Measurements from ENCODE around the gene NFAT5.

Gene NFAT5

DNA sequence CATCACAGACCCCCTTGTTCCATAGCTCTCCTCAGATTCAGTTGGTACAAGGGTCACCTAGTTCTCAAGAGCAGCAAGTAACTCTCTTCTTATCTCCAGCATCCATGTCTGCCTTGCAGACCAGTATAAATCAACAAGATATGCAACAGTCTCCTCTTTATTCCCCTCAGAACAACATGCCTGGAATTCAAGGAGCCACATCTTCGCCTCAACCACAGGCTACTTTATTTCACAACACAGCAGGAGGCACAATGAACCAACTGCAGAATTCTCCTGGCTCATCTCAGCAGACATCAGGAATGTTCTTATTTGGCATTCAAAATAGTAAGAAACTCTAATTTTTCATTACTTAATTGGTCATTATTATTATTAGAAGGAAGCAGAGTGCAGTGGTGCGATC is 128.2 kb downstream of the NFAT5 start:
- in situ Hi-C loops (cut with HindIII; ENCODE audit: low sequenced_read_pairs) = no loop called here

DNA sequence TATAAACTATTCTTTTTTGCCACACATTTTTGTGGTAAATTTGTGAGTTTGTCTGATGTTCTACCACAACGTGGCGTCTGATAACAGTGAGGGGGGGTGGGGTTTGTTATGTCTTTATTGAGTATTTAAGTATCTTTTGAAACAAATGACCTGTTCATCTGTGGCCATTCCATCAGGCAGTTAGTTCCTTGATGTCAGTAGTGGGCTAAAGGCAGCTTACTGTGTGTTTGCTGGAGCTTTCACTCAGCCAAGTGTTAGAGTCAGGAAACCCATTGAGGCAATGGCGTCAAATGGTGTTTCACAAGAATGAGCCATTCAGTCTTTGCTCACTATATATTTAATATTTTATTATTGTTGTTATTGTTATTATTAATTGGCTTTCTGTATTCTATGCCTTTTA is 132.6 kb downstream of the NFAT5 start:
- in situ Hi-C loops (cut with HindIII; ENCODE audit: low sequenced_read_pairs) = no loop called here

DNA sequence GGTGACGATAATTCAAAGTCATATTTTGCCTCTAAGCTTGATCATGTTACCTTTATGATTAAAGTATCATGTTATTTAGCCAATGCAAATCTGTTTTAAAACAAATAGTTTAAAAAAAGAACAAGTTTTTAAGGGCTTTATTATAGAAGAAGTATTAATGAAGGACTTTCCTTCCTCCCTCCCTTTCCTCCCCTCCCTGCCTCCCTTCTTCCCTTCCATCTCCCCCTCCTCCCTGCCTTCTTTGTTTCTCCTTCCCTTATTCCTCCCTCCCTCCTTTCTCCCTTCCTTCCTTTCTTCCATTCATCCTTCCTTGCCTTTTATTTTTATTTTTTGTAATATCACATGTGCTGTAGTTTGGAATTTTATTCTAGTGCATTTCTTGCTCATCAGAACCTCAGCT is 134.1 kb downstream of the NFAT5 start:
- in situ Hi-C loops (cut with HindIII; ENCODE audit: low sequenced_read_pairs) = no loop called here

DNA sequence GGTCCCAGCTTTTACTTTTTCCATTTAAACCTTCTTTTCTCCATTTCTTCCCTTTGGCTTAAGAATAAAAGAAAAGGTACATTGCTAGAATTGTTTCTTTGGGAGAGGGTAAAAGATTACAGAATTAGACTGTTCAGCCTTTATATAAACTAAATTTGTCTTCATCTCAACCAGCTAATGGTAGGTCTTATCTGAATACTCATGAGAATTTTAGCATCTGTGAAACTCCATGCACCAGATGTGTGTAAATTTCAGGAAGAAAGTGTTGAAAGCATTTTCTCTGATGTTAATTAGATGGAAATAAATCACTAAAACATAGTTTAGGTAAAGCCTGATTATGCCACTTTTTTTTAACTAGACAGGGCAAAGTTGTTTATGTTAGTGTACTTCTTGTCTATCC is 135.7 kb downstream of the NFAT5 start:
- in situ Hi-C loops (cut with HindIII; ENCODE audit: low sequenced_read_pairs) = no loop called here

DNA sequence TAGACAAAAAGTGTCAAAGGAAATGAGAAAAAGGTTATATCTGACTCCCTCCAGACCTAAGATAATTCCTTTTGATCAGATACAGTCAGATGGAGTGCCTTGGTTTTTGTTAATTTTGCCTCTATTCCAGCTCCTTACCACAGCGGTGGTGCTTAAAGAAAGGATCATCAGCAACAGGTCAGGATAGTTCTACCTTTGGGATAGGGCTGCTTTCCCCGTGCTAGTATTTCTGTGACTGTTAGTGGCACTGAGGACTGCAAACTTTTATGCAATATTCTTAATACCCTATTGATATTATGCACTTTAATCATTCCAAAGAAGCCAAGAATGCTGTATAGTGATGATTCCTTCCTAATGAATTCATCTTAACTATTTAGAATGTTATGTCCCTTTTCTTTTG is 136.1 kb downstream of the NFAT5 start:
- in situ Hi-C loops (cut with HindIII; ENCODE audit: low sequenced_read_pairs) = no loop called here

DNA sequence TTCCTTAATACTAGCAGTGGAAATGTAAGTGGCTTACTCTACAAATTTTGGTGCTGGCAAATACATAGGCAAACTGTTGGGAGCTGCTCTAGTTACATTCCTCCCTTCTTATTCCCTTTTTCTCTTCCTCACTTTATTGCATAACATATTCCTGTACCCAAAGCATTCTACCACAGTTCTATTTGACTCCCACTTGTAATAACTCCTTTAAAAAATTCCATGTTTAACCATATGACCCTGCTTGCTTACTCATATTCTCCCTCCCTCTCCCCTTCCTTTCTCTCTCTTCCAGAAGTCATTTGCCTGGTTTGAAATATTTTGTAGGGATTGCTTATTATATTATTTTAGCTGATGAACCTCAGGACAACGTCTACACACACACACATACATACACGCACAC is 137.9 kb downstream of the NFAT5 start:
- in situ Hi-C loops (cut with HindIII; ENCODE audit: low sequenced_read_pairs) = no loop called here

DNA sequence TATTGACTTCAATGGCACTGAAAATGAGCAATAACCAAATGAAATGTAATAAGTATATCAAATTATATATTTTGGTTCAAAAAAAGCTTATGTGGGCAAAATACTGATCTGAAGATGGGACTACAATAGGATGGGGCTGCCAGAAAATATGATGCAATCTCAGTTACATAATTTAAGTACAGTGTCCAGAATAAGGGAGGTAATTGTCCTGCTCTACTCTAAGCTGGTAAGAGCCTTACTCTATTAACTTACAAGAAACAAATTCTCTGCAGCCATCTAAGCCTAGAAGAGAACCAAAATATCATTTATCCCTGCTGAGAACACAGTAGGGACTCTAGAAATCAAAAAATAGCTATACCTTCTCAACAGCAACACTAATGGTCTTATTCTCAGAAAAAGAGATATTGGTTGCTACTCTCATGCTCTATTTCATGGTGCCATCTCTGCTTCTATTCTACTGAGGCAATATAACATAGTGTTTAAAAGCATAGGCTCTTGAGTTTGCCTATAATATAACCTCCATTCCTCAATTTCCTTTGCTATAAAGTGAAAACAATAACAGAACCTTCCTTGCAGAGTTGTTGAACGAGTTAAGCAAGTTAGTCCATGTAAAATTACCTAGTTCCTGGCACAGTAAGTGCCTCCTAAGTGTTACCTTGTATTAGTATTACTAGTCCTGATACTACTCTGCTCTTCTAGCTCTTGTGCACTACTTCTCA is 140.6 kb downstream of the NFAT5 start:
- in situ Hi-C loops (cut with HindIII; ENCODE audit: low sequenced_read_pairs) = no loop called here

DNA sequence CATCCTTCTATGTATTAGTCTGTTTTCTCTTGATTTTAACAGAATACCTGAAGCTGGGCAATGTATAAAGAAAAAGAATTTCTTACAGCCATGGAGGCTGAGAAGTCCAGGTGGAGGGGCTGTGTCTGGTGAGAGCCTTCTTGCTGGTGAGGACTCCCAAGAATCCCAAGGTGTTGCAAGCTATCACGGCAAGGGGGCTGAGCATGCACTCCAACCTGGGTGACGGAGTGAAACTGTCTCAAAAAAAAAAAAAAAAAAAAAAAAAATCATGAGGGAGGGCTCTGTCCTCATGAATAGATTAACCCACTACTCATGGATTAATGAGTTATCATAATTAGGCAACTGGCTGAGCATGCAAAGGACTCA is 141.2 kb downstream of the NFAT5 start:
- in situ Hi-C loops (cut with HindIII; ENCODE audit: low sequenced_read_pairs) = no loop called here

DNA sequence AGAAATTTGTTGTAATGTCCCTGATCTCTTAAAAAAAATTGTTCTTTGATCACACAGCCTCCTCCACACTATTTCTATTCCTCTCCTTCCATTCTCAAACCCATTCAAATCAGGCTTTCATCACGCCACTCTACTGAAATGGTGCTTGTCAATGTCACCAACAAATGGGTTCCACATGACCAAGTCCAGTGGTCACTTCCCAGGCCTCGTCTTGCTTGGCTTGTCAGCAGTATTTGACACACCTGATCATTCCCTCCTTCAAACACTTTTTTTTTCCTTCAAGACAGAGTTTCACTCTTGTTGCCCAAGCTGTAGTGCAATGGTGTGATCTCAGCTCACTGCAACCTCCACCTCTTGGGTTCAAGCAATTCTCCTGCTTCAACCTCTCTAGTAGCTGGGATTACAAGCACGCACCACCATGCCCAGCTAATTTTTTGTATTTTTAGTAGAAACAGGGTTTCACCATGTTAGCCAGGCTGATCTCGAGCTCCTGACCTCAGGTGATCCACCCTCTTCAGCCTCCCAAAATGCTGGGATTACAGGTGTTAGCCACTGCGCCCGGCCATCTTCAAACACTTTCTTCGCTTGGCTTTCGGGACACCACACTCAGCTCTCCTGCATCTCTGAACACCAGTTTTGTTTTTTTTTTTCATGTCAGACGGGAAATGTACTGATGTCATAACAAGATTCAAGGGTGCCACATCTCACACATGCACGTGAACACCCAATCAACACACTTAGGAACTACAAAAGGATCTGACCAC is 142.3 kb downstream of the NFAT5 start:
- in situ Hi-C loops (cut with HindIII; ENCODE audit: low sequenced_read_pairs) = no loop called here

DNA sequence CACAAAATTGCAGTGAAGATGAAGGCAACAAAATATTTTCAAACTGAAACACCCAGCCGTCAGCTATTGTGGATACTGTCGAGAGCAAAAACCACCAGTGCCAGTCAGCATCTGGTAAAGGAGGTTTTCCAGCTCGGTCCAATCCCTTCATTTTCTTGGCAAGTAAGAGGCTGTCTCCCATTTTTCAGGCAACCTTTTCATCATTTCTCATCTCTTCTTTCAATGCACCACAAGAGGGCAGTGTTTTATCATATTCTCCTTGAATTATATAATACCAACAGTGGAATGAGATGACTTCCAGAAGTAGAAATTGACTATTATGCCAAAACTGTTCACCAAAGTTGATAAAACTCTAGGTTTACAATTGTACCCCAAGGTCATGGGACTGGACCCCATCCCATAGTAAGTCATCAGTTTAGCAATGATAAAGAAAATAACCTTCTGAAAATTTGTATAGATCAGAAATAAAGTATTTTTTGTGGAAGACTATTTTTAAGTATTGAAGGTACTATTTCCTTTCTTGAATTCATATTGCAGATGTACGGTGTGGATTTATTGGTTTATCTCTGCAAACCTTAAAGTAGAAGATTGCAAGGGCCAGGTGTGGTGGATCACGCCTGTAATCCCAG is 143.8 kb downstream of the NFAT5 start:
- in situ Hi-C loops (cut with HindIII; ENCODE audit: low sequenced_read_pairs) = no loop called here

DNA sequence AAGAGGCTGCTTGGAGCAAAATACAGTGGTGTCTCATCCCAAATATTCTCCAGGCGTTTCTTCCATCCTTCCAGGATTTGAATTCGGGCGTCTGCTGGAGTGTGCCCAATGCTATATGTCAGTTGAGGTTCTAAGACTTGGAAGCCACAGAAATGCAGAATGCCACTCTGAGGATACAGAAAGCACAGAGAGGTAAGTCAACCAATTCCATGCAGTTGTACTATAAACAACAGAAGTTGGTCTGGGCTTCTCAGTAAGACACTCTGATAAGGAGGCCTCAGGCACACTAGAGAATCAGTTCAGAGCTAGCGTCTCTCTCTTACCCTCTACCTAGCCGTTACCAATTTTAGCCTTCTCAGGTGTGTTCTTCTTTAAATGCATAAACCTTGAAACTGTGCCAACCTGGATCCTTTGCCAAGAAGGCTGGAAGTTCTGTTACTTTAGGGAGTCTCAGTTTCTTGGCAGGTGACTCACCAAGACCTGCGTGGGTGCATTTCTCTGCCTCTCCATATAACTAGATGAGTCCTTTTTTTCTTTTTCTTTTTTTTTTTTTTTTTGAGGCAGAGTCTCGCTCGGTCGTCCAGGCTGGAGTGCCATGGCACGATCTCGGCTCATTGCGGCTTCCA is 145.5 kb downstream of the NFAT5 start:
- in situ Hi-C loops (cut with HindIII; ENCODE audit: low sequenced_read_pairs) = no loop called here

DNA sequence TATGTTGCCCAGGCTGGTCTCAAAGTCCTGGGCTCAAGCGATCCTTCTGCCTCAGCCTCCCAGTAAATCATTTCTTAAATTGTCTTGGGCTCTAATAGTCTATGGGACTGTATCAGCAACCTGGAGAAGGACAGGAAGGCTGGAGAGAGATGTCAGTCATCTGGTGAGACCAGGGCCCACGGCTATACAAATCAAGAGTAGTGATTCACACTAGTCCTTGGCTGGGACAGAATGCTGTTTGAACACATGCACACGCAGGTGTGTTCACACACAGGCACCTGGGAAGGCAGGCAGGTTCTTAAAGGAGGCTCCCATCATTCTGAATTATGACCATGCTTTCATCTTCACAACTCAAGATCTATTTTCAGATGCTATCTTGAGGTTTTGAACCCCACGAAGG is 146.5 kb downstream of the NFAT5 start:
- in situ Hi-C loops (cut with HindIII; ENCODE audit: low sequenced_read_pairs) = no loop called here

DNA sequence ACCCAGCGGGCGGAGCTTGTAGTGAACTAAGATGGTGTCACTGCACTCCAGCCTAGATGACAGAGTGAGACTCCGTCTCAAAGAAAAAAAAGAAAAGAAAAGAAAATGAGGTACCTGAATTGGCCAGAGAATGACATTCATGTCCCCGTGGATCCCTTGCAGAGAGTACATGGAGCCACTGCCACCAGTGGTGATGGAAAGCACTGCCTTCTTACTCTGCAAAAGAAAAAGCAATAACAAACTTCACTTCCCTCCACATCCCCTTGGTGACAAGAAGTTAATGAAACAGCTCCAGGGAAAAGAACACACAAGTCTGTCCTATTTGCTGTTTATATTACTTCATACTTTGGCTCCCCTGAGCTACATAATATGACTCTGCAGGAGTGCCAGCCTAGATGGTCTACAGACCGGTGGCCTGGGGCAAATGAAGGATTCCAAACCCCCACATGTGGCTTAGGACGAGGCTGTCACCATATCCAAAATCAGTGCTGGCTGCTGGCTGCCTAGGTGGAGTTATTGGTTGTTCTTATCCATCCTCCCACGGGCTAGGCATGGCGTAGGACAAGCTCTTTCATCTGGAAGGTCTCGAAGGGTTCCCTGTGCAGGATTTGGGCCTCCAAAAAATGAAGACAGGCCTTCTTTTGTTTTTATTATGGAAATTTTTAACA is 147.3 kb downstream of the NFAT5 start:
- in situ Hi-C loops (cut with HindIII; ENCODE audit: low sequenced_read_pairs) = no loop called here

DNA sequence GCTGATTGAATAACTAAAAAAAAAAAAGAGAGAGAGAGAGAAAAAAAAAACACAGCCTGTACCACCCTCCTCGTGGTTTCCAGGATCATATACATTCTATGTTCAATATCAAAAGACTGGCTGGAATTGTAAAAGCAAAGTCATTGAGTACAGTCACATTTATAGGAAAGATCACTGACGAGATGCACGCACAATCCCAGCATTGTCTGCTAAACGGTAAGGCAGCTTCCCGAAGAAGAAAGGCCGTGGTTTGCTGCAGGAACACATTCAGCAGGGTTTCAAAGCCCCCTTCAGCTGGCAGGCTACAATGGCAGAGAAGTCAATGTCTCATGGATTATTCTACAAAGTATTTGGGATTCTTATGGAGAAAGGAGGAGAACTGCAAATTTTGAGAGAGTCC is 151.3 kb downstream of the NFAT5 start:
- in situ Hi-C loops (cut with HindIII; ENCODE audit: low sequenced_read_pairs) = no loop called here

DNA sequence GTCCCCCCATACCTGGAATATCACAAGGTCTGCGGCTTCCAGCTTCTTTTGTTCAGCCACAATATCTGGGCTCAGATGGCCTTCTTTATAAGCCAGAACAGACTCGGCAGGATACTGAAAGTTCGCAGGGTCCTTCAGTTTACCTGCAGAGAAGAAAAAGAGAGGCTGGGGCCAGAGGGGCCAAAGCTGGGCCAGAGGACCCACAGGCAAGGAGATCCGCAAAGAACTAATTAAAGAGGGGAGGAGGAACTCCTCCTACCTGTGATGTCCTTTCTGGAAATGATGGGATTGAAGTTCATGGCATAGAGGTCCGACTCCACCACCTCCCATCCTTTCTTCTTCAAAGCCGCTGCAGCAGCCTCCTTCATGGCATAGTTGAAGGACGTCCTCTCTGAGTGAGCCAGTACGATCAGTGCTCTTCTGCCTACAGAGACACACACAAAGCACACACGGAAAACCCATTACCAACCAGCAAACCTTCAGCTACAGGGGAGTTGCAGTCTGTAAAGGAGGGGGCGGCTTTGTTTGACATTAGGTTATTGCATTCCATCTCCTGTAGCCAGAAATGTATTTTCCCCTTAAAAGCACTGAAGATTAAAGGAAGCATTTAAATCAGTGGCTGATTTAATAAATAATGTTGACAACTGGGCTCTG is 152.5 kb downstream of the NFAT5 start:
- in situ Hi-C loops (cut with HindIII; ENCODE audit: low sequenced_read_pairs) = no loop called here

DNA sequence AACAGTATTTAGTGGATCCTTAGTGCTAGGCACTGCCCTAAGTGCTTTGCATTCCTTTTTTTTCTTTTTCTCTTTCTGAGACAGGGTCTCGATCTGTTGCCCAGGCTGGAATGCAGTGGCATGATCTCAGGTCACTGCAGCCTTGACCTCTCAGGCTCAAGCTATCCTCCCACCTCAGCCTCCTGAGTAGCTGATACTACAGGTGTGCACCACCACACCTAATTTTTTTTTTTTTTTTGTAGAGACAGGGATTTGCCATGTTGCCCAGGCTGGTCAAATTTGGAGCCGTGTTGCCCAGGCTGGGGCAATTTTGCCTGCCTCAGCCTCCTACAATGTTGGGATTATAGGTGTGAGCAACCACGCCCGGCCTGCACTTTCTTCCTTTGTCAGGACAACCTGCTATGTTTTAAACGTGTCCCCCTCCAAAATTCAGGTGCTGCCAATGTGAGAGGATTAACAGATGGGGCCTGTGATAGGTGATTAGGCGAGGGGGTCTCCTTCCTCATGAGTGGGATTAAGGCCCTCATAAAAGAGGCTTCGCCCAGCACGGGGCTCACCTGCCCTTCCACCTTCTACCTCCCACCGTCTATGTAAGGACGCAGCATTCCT is 155.2 kb downstream of the NFAT5 start:
- in situ Hi-C loops (cut with HindIII; ENCODE audit: low sequenced_read_pairs) = no loop called here

DNA sequence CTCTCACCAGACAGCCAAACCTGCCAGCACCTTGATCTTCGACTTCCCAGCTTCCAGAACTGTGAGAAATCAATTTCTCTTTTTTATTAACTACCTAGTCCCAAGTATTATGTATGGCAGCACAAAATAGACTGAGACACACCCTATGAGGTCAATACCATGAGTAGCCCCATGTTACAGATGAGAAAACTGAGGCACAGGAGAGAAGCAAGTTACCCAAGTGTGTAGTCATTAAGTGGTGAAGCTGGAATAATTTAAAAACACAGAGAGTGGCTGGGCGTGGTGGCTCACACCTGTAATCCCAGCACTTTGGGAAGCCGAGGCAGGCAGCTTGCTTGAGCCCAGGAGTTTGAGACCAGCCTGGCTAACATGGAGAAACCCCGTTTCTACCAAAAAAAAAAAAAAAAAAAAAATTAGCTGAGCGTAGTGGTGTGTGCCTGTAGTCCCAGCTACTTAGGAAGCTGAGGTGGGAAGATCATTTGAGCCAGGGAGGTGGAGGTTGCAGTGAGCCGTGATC is 155.7 kb downstream of the NFAT5 start:
- in situ Hi-C loops (cut with HindIII; ENCODE audit: low sequenced_read_pairs) = no loop called here

DNA sequence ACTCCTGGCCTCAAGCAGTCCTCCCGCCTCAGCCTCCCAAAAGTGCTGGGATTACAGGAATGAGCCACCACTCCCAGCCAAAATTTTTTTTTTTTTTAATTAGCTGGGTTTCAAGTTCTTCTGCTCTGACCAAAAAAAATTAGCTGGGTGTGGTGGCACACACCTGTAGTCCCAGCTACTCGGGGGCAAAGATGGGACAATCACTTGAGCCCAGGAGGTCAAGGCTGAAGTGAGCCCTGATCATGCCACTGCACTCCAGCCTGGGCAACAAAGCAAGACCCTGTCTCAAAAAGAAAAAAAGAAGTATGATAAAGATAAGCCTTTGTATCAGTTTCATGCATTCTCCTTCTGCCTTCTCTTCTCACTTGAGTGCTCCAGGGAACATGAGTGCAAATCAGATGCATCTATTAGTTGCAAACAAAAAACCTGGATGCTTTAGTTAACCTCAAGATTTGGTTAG is 158.7 kb downstream of the NFAT5 start:
- in situ Hi-C loops (cut with HindIII; ENCODE audit: low sequenced_read_pairs) = no loop called here

DNA sequence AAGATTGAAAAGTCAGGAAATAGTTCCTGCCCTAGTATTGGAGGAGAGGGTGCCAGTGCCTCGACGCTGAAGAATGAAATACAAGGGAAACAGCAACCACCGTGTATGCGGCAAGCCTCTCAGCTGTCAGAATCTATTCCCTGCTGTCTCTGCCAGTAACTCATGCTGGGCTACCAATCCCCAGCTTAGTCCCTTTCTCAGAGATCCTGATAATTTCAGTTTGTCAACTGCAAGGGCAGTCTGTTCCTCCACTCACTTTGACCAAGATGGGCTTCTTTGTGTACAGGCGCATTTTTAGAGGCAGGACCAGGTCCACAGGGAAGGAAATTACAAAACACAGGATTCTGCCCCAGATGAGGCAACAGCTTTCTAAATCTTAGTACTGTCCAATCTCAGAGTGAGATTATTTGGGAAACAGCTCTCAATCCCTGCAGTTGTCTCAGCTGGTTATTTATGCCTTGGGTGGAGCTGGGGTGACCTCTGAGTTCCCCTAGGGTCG is 159.3 kb downstream of the NFAT5 start:
- in situ Hi-C loops (cut with HindIII; ENCODE audit: low sequenced_read_pairs) = no loop called here

Measured in endothelial cell of hepatic sinusoid (primary cell).